ENCODE measurements around the gene MAPKAPK2.

GRCh38 chr1:206713910-206714312, 29.2 kb downstream of the MAPKAPK2 start:
- TF ChIP-seq POLR2A (IDR thresholded peaks at IDR 0.05; ENCODE audit: low read depth, low read length) (no peak), TAF1 (IDR thresholded peaks at IDR 0.05; ENCODE audit: low read depth, low read length) (no peak), POLR2AphosphoS5 (IDR thresholded peaks at IDR 0.05; ENCODE audit: low read depth, low read length) (no peak), SPI1 (IDR thresholded peaks at IDR 0.05; ENCODE audit: low read depth, low read length) (no peak)
